GM23338 (cell line): Measurements from ENCODE around the gene EIF1B. TPM values are rescaled to one million over a fixed set of nuclear protein-coding genes. Genes with fewer than 3 reads are reported as not detected.

ENCODE experiments used
- ATAC-seq: fragments of 200-7000 bp; cut with Tn5 transposase; 3 replicates; pipeline ENCODE4 v1.9.1; 2020
- DNase-seq: peaks from one replicate; pipeline ENCODE4 v3.0.0-alpha.2; 2015; ENCODE audit warnings: low spot score
- H2AFZ ChIP-seq: fragments of 200-600 bp; sonication (generic); 2 replicates; pipeline ENCODE4 v1.8.0; 2016; ENCODE audit warnings: antibody characterized with exemption, mild to moderate bottlenecking, moderate library complexity
- H3F3A ChIP-seq: fragments of 200-600 bp; sonication (generic); replicated peaks from 2 replicates; pipeline ENCODE4 v1.8.0; 2017; ENCODE audit warnings: antibody characterized with exemption, mixed run types, low read depth
- H3K27ac ChIP-seq: fragments of 200-600 bp; sonication (generic); 2 replicates; pipeline ENCODE4 v1.6.1; 2016; ENCODE audit warnings: low read depth
- H3K27me3 ChIP-seq: fragments of 200-600 bp; sonication (generic); 2 replicates; pipeline ENCODE4 v1.8.0; 2016; ENCODE audit warnings: mild to moderate bottlenecking, mixed run types, moderate library complexity; ENCODE audit not compliant: insufficient read depth
- H3K36me3 ChIP-seq: fragments of 200-600 bp; sonication (generic); 2 replicates; pipeline ENCODE4 v1.8.0; 2016; ENCODE audit warnings: mild to moderate bottlenecking; ENCODE audit not compliant: insufficient read depth
- H3K4me1 ChIP-seq: fragments of 200-600 bp; sonication (generic); 2 replicates; pipeline ENCODE4 v1.8.0; 2016; ENCODE audit warnings: mild to moderate bottlenecking, moderate library complexity; ENCODE audit not compliant: insufficient read depth
- H3K4me2 ChIP-seq: fragments of 200-600 bp; sonication (generic); 2 replicates; pipeline ENCODE4 v1.7.1; 2017; ENCODE audit warnings: mixed run types
- H3K4me3 ChIP-seq: fragments of 200-600 bp; sonication (generic); 2 replicates; pipeline ENCODE4 v1.6.1; 2016; ENCODE audit warnings: mixed run types
- H3K79me2 ChIP-seq: fragments of 200-600 bp; sonication (generic); replicated peaks from 2 replicates; pipeline ENCODE4 v1.8.0; 2017; ENCODE audit warnings: mild to moderate bottlenecking; ENCODE audit not compliant: insufficient read depth
- H3K9me2 ChIP-seq: fragments of 200-600 bp; sonication (generic); 2 replicates; pipeline ENCODE4 v1.8.0; 2017; ENCODE audit not compliant: insufficient read depth
- H4K20me1 ChIP-seq: fragments of 200-600 bp; sonication (generic); replicated peaks from 2 replicates; pipeline ENCODE4 v1.8.0; 2017; ENCODE audit warnings: mild to moderate bottlenecking; ENCODE audit not compliant: insufficient read depth
- H3K27ac Mint-ChIP-seq: 2 replicates; pipeline ENCODE4 v1.8.0; 2020; ENCODE audit warnings: inconsistent platforms, mild to moderate bottlenecking, moderate library complexity, mixed read lengths
- H3K27me3 Mint-ChIP-seq: 3 replicates; pipeline ENCODE4 v1.8.0; 2022; ENCODE audit warnings: low read depth, mild to moderate bottlenecking, moderate library complexity, mixed read lengths, inconsistent platforms; ENCODE audit not compliant: insufficient read depth, poor library complexity
- H3K36me3 Mint-ChIP-seq: 3 replicates; pipeline ENCODE4 v1.8.0; 2021; ENCODE audit warnings: low read depth, mild to moderate bottlenecking, inconsistent platforms, moderate library complexity, mixed read lengths
- H3K4me1 Mint-ChIP-seq: 3 replicates; pipeline ENCODE4 v1.8.0; 2020; ENCODE audit warnings: mild to moderate bottlenecking, inconsistent platforms, mixed read lengths
- H3K4me3 Mint-ChIP-seq: 3 replicates; pipeline ENCODE4 v1.8.0; 2021; ENCODE audit warnings: moderate library complexity, mild to moderate bottlenecking, inconsistent platforms, mixed read lengths
- H3K9me3 Mint-ChIP-seq: 3 replicates; pipeline ENCODE4 v1.8.0; 2020; ENCODE audit warnings: moderate library complexity, mild to moderate bottlenecking, inconsistent platforms, mixed read lengths
- CREB1 ChIP-seq: fragments of 250-450 bp; sonication (Bioruptor Pico); IDR thresholded peaks from 2 replicates; pipeline ENCODE4 v1.5.0; 2020; ENCODE audit warnings: low read depth, mild to moderate bottlenecking, moderate library complexity
- CTCF ChIP-seq, 2 experiments: fragments of 200-600 bp in 1 of 2; sonication (generic) in 1 of 2; conservative IDR thresholded peaks; 2 replicates each; pipeline versions ENCODE4 v1.5.1 to v1.6.1; 2016 to 2017; ENCODE audit warnings: antibody characterized with exemption in 2 of 2, low read depth in 2 of 2, mild to moderate bottlenecking in 2 of 2, moderate library complexity in 1 of 2
- EZH2 ChIP-seq: fragments of 200-600 bp; sonication (generic); IDR thresholded peaks from one replicate; pipeline ENCODE4 v1.8.0; 2017; ENCODE audit warnings: antibody characterized with exemption, mild to moderate bottlenecking, low read depth; ENCODE audit not compliant: unreplicated experiment
- EZH2phosphoT487 ChIP-seq: fragments of 200-600 bp; sonication (generic); IDR thresholded peaks from one replicate; pipeline ENCODE4 v1.8.1; 2018; ENCODE audit warnings: antibody characterized with exemption; ENCODE audit not compliant: unreplicated experiment
- JUNB ChIP-seq: IDR thresholded peaks from one replicate; pipeline ENCODE4 v1.6.1; 2016; ENCODE audit warnings: antibody characterized with exemption; ENCODE audit not compliant: unreplicated experiment
- POLR2AphosphoS5 ChIP-seq: IDR thresholded peaks from 2 replicates; pipeline ENCODE4 v1.6.1; 2016; ENCODE audit warnings: antibody characterized with exemption, low read depth
- REST ChIP-seq: IDR thresholded peaks from one replicate; pipeline ENCODE4 v1.6.1; 2018; ENCODE audit warnings: antibody characterized with exemption; ENCODE audit not compliant: unreplicated experiment
- ZNF331 ChIP-seq: fragments of 250-450 bp; sonication (Bioruptor Pico); IDR thresholded peaks from 2 replicates; pipeline ENCODE4 v1.5.0; 2020; ENCODE audit warnings: low read depth, mild to moderate bottlenecking, moderate library complexity
- ZNF462 ChIP-seq: fragments of 250-450 bp; sonication (Bioruptor Pico); IDR thresholded peaks from 2 replicates; pipeline ENCODE4 v1.5.0; 2020; ENCODE audit warnings: mild to moderate bottlenecking, moderate library complexity
- polyA plus RNA-seq: library from polyadenylated mRNA; unstranded; fragments of >200 nt; fragmentation: Nextera tagmentation; extraction: Ambion mirVana; gene quantifications from 2 replicates; pipeline ENCODE4 v1.2.1, GENCODE V29; 2016
- total RNA-seq: library from RNA; depleted of rRNA; stranded (reverse); fragments of >200 nt; shearing (Covaris generic); gene quantifications from 2 replicates; pipeline ENCODE4 v1.2.3, GENCODE V29; 2014

Gene EIF1B
- total and polyA plus RNA-seq, 2 experiments from 2014 or later = 24.4 to 229 TPM

- Mint-ChIP-seq H3K4me1 (no peaks in the 10 kb centered on the region; the same call in 2 of the 3 replicates), H3K27ac (peak overlapping the region; percentile 13; the same call in 1 of the 2 replicates), H3K9me3 (no peaks in the 10 kb centered on the region), H3K36me3 (no peaks in the 10 kb centered on the region), H3K4me3 (no peak overlapping the region), H3K27me3 (peaks cover 2% of the 10 kb centered on the region)
- Histone ChIP-seq H3K4me1 (no peaks in the 10 kb centered on the region), H3K27me3 (no peaks in the 10 kb centered on the region), H2AFZ (no peak overlapping the region), H4K20me1 (no peaks in the 10 kb centered on the region), H3K4me3 (no peak overlapping the region), H3K4me2 (no peak overlapping the region), H3K36me3 (no peaks in the 10 kb centered on the region), H3K9me2 (peaks cover 4% of the 10 kb centered on the region; the same call in 1 of the 2 replicates), H3F3A (no peaks in the 10 kb centered on the region), H3K27ac (no peak overlapping the region), H3K79me2 (no peaks in the 10 kb centered on the region)
- TF ChIP-seq REST (no peak), CREB1 (CRISPR knock-in tag) (no peak), POLR2AphosphoS5 (no peak), JUNB (no peak), EZH2phosphoT487 (no peak), EZH2 (no peak), CTCF (conservative IDR thresholded peaks at IDR 0.05; ENCODE audit: low read depth in 2 of 2) (no peak), ZNF462 (CRISPR knock-in tag) (no peak), ZNF331 (CRISPR knock-in tag) (no peak)
- no peak for DNase-seq
- no peak for ATAC-seq
Observed at GRCh38 chr3:40265181-40265580, 44.3 kb upstream of the EIF1B start.
